Measurements from ENCODE around the gene IL1R2. TPM values are rescaled to one million over a fixed set of nuclear protein-coding genes. Genes with fewer than 3 reads are reported as not detected.

The IL1R2 gene
- total RNA-seq (2022; extraction: Qiagen RNA extraction) = 0.91 to 2.1 TPM (median 1.3 TPM) in 5 replicates

GRCh38 chr2:101991721-101992145 is at the start of gene IL1R2:
Gene IL1R2 (plus strand): TSS chr2:101991960. CDS start chr2:102008576, 16,616 bp downstream.

Other genes starting within 250 kb of the IL1R2 start
- 37.3 to 57.0 TPM (median 46.4 TPM) in 5 replicates for gene IL1R1, start 150.8 kb downstream of the IL1R2 start, total RNA-seq (2022; extraction: Qiagen RNA extraction)
- gene IL1RL2, start 195.1 kb downstream of the IL1R2 start, total RNA-seq (2022; extraction: Qiagen RNA extraction) = 0.04 to 0.08 TPM (median 0.06 TPM) in 3 of 5 replicates, not detected in the others